RCC 7860 (cell line): Measurements from ENCODE around the gene TMEM43.
"Not testable (repeated sequence)": the region's sequence is repeated elsewhere in the genome, so short reads cannot be mapped to it uniquely, and the experiment has no call there.

Experiments used
- DNase-seq: peaks from one replicate; pipeline ENCODE4 v3.0.0-alpha.2; 2015; ENCODE audit warnings: low spot score
- FAIRE-seq: peaks from 2 replicates; lab custom pipeline; 2012; peaks lifted over from hg19 to GRCh38; lab: Jason Lieb, UNC

The TMEM43 gene, protein sequence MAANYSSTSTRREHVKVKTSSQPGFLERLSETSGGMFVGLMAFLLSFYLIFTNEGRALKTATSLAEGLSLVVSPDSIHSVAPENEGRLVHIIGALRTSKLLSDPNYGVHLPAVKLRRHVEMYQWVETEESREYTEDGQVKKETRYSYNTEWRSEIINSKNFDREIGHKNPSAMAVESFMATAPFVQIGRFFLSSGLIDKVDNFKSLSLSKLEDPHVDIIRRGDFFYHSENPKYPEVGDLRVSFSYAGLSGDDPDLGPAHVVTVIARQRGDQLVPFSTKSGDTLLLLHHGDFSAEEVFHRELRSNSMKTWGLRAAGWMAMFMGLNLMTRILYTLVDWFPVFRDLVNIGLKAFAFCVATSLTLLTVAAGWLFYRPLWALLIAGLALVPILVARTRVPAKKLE

DNA sequence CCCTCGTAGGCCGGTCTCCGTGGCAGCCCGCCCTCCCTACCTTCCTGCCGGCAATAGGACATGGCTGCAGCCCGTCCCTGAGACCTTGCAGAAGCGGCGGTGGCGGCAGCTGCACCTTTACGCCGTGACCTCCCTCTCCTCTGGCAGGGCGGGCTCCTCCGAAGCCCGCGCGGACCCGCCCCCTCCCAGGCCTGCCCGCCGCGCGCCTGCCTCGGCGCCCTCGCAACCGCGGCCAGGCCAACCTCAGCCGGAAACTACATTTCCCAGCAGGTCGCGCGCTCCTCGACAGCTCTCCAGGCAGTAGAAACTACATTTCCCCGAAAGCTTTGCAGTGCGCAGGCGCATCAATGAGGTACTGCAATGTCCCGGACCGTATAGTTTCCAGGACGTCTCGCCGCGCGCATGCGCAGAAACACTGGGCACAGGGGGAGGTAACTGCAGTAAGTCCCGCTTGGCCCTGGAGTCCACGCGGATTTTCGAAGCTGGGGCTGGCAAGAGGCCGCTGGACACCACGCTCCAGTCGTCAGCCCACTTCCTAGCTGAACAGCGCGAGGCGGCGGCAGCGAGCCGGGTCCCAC lies at the start of gene TMEM43, which contains the start of gene CHCHD4:
Gene TMEM43 (plus strand): TSS at position 438 of the 578 bp plus-strand sequence. CDS start 142 bp downstream, outside the sequence.
Gene CHCHD4 (minus strand): TSS at position 256 of the 578 bp plus-strand sequence. CDS start 194 bp downstream, at position 62.
- no peak for FAIRE-seq

DNA sequence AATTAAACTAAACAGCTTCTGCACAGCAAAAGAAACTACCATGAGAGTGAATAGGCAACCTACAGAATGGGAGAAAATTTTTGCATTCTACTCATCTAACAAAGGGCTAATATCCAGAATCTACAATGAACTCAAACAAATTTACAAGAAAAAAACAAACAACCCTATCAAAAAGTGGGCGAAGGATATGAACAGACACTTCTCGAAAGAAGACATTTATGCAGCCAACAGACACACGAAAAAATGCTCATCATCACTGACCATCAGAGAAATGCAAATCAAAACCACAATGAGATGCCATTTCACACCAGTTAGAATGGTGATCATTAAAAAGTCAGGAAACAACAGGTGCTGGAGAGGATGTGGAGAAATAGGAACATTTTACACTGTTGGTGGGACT lies 49.6 kb upstream of the TMEM43 start:
- DNase-seq, FAIRE-seq: not testable (repeated sequence)

More for the DNA sequence above, at the start of gene TMEM43, which contains the start of gene CHCHD4:
- DNase-seq, result peak; percentile 98

DNA sequence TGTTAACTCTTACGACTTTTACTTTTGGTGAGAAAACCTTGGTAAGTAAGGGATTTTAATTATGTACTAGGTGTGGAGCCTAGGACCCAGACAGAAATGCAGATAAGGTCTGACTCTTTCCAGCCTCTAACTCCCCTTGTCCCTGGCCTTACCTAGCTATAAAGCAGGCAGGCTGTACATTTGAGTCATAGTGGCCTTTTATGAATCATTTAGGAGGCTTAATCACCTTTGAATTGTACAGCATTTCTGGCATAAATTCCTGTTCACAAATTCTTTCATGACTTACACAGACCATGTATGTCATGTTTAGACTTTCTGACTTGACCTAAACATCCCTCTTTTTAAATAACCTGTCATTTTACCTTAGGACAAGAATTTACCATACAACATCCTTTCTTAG lies 47.5 kb upstream of the TMEM43 start:
- FAIRE-seq (no peak), DNase-seq (no peak)

DNA sequence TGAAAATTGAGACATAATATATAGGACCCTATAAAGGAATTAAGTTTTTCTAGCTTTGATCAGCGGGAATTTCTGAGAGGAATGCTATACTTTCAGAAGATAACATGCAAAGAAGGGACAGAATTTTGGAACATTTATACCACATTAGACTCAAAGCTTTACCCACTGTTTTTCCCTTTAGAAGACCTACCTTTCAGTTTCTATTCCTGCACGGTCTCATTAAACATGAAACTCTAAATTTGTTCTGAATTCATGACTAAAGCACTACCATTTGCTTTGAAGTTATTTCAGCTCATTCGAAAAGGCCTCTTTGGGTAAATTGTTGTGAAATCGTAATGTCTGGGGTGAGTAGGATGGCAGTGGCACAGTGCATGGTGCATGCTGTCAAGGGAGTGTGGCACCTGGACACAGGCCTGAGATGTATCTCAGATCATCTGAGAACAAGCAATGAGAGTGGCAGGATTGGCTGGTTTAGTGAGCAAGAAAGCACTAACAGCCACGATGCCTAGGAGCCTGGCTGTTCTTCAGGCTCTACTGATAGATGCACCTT lies 42.7 kb upstream of the TMEM43 start:
- no peak for FAIRE-seq

DNA sequence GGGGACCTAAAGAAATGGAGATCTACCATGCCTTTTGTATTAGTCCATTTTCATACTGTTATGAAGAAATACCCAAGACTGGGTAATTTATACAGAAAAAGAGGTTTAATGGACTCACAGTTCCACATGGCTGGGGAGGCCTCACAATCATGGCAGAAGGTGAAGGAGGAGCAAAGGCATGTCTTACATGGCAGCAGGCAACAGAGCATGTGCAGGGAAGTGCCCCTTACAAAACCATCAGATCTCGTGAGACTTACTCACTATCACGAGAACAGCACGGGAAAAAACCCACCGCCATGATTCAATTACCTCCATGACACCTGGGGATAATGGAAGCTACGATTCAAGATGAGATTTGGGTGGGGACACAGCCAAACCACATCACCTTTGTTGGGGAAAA lies 37.4 kb upstream of the TMEM43 start:
- not testable (repeated sequence) for DNase-seq, FAIRE-seq

More for the DNA sequence above, 42.7 kb upstream of the TMEM43 start:
- DNase-seq, result no peak

DNA sequence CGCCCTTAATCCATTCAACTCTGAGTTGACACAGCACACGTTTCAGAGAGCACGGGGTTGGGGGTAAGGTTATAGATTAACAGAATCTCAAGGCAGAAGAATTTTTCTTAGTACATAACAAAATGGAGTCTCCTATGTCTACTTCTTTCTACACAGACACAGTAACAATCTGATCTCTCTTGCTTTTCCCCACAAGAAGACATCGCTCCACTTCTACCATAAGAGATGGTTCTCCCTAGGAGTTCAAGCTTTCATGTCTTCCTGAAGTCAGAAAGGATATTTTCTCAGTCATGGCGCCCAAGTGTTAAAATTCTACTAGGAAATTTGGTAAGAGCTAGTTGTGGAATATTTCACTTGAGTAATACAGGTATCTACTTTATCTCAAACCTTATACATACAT lies 32.9 kb upstream of the TMEM43 start:
- FAIRE-seq, DNase-seq: not testable (repeated sequence)

DNA sequence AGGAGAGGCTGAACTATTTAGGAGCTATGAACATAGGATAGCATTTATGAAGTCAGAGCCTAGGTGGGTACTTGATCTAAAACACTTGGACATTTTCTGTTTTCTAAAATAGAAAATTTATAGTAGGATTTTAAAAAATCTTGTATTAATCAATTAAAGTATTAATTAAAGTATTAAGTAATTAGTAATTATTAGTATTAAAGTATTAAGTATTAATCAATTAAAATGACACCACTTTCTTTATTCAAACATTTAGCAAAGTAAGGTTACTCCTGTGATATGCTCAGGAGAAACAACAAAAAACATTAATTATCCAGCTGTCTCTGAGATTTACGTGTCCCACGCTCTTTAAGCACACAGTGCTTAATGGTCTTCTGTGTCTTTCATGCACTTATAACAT lies 32.4 kb upstream of the TMEM43 start:
- FAIRE-seq (no peak), DNase-seq (no peak)

DNA sequence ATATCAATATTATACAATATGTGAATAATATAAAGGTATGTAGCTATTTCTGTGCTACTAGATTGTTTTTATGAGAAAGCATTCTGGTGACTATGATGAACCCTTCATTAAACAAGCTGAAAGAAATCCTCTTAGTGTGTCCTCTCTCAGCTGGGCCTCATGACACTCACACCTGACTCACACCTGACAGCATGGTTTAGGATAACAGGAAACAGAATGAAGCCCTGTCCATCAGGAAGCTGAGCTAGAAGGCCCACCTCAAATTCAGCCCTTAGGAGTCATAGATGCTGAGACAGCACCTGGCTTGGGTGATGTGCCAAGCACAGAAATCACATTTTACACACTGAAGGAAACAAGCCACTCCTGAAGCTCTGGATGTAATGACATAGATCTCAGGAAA lies 31.0 kb upstream of the TMEM43 start:
- no peak for DNase-seq
- FAIRE-seq, result no peak

DNA sequence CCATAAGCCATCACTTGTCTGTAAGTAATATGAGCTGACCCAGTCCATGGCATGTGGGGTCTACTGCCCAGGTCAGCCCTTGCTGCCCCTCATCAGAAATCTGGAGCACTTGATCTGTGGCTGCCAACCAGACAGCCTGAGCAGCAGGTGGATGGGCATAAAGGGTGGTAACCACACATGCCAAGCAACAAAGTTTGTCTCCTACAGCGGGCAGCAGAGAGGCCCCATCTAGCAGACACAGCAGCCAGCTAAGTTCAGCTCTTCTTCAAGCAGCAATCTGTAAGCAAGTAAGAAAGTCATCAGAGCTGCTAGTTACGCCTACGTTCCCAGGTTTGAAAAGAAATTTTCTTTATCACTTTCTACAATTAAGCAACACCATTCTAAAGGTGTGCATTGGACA lies 28.1 kb upstream of the TMEM43 start:
- DNase-seq, result no peak
- no peak for FAIRE-seq

DNA sequence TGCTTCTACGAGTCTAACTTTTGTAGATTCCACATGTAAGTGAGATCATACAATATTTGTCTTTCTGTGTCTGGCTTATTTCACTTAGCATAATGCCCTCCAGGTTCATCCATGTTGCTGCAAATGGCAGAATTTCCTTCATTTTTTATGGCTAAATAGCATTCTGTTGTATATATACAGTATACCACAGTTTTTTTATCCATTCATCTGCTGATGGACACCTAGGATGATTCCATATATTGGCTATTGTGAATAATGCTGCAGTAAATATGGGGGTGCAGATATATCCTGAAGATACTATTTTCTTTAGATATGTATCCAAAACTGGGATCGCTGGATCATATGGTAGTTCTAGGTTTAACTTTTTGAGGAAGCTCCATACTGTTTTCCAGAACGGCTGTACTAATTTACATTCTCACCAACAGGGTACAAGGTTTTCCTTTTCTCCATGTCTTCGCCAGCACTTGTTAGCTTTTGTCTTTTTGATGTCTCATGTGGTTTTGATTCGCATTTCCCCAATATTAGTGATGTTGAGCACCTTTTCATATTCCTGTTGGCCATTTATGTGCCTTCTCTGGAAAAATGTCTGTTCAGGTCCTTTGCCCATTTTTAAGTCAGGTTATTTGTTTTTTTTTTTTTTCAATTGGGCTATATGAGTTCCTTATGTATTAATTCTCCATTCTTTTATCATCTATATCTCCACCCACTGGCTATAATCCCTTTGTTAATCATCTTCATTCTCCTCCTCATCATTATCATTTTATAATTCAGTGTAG lies 27.0 kb upstream of the TMEM43 start:
- FAIRE-seq (no peak), DNase-seq (no peak)

DNA sequence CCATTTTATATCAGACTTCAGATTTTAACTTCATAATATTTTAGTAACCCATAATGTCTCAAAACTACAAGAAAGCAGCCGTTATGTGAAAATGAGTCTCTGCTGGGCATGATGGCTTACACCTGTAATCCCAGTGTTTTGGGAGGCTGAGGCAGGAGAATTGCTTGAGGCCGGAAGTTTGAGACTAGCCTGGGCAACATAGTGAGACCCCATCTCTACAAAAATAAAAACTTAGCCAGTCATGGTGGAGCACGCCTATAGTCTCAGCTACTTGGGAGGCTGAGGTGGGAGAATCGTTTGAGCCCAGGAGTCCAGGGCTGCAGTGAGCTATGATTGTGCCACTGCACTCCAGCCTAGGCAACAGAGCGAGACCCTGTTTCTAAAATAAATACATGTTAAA lies 15.0 kb upstream of the TMEM43 start:
- DNase-seq, FAIRE-seq: not testable (repeated sequence)

DNA sequence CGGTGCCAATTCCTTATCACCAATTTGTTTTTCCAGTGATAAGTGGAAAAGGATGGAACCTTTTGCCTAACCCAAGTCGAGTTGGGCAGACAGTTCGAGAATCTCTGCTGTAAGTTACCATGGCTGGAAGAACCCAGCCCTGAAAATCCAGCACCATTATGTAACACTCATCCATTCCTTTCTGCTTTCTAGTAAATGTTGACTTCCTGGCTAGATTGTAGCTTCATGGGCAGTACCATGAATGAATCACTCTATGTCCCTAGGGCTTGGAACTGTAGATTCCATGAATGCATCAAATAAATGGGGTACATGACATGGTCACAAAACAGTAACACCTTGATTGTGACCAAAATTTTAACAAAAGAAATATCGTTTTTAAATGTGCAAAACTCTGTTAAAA lies 14.2 kb upstream of the TMEM43 start:
- no peak for DNase-seq
- no peak for FAIRE-seq

DNA sequence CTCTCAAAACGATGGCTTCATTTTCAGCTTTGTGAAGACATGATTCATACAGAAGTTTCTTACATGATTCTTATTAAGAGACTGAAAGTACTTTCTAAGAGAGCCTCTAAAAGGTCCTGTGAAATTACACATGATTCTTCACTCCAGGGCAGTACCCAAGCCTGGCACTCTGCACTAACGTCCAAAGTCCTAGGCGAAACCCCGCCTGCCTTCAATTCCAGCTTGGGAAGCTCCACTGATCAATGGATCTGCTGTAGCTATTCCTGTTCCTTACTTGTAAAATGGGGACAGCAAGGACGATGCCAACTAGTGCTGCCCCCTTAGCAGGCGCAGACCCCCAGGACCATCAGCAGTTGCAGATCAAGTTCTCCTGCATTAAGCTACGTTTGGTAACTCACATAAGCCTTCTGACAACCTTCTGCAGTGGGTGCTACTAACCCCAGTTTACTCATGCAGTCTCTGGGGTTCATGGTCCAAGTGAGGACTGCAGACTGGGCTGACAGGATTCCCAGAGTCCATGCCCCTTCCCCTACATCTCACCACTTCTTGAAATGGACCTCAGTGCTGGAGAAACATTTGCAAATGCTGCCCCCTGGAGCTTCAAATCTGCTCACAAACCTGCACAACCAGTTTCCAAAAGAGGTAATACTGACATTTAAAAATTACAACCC lies 10.8 kb upstream of the TMEM43 start:
- FAIRE-seq, result no peak

DNA sequence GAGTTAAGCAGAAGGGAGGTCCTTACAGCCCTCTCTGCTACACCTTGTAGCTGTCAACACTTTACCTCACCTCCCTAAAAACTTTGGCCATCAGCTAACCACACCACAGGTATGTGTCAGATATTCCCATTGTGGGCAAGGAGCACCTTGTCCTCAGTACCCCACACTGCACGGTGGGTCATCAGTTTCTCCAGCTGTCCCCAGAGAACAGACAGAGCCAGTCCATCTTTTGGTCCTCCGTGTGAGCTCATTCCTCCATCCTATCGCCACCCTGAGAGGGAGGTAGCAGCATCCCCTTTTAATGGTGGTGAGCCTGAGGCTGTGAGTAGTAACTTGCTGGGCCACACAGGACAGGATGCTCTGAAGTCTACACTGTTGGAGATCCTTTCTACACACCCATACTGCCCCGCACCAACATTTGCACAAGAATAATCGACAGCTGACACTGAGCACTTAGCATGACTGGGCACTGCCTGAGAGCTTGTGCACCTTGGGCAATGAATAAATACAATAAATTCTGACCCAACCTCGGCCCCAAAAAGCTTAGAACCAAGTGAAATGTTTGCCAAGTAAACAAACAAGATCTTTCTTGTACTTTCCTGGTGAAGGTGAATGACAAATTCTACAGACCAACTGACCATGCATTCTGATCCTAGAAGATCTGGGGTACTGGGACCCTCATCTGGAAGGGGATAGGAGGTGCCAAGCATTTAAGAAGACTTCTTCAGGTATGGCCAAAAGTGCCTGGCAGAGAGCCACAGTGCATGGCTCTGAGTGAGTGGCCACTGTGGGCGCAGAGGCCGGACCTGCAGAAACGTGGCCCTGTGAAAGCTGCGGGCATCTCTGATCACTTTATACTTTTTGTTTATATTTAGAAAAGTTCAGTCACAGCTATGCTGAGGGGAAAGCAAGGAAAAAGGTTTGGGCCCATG lies 7.1 kb upstream of the TMEM43 start:
- FAIRE-seq (no peak), DNase-seq (no peak)

More for the DNA sequence above, 10.8 kb upstream of the TMEM43 start:
- no peak for DNase-seq

DNA sequence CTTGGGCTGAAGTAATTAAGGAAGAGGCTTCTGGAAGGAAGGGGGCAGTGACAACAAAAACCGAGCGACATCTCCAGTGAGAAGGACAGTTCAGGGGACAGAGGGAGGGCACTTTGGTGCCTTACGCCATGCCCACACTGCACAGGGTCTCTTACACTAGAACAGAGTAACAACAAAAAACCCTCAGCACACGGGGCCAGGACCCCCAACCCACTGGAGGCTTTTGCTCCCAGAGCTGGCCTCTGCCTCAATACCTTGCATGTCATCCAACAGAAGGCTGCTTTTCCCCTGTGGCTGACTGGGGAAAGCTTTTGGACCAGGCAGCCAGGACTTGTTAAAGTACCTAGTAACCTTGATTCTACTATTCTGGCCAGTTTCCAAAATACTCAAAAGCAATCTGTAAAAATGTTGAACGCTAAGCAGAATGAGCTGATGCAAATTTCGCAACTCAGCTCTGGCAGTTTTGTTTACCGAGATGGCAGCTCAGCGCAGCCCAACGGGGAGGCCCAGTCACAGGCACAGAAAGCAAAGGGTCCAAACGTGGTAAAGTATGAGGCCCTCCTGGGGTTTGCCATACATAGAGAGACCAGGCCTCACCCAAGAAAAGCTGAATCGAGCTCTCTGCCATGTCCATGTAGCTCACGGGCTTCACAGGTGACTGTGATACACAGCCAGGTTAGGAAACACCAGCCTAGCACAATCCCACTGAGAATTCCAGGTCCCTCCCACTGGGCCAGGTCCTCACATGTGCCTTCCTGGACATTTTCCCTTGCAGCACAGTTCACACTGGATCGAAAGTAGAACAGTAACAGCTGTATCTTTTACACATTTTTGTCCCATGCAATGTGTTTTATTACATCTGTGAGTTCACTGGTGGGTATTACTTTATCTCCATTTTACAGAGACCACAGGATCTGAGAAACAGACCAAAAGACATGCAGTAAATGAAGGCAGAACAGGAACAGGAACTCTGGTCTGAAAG lies 6.2 kb upstream of the TMEM43 start:
- DNase-seq, result no peak
- no peak for FAIRE-seq

DNA sequence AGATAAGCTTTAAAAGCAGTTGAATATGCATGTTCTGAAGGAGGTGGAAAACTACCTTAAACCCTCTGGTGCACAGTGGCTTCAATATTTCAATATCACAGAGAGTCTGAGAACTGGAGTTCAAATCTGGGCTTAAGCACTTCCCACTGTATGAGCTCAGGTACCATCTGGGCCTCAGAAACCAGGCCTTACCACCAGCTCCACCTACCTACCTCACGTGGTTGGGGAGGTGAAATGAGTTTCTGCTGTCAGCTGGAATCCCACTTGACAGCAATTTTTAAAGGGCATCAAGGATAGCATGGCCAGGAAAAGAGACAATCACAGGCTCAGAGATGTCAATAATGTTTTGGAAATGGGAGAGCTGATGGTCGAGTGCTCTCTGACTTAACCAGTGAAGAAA lies 5.2 kb upstream of the TMEM43 start:
- DNase-seq (no peak), FAIRE-seq (no peak)

DNA sequence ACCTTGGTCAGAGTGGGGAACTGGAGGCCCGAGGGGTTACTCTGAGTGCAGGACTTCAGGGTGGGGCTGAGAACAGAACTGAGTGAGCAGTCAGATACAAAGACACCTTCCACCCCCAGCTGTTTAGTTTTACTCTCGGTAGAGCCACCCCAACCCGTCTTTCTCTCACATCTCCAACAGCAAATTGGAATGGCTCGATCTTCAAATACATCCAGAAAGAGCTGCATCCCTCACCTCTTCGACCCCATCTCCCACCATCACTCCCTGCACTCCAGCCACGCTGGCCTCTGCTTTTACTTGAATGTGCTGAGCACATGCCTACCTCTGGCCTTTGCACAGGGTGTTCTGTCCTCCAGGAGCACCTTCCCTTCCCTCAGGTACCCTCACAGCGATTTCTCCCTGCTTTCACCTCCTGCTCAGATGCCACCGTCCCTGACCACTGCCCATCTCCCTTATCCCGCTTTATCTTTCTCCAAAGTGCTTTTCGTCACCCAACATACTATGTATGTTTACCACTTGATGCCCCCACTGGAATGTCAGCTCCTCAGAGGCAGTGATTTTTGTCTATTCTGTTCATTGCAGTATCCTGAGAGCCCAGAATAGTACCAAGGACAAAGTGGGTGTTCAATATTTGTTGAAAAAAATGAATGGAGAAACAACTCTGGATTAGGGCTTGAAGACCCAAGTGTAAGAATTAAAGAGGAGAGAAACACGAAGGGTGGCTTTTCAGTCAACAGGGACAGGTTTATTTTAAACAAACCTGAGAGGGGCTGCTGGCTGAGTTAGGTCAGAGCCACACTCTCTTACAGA lies 4.5 kb upstream of the TMEM43 start:
- DNase-seq, result no peak
- FAIRE-seq, result no peak
